ENCODE results near the gene IKBKE.

IKBKE gene

GRCh38 chr1:206469933-206470691 is at the start of gene IKBKE:
Gene IKBKE, plus strand, starts transcription at chr1:206470476. Its CDS starts 2,752 bp downstream, at chr1:206473228.
- DNase-seq (ENCODE audit: low spot score), result peak; percentile 71

- DNase-seq (ENCODE audit: low spot score), result no peak
These were observed 48.5 kb upstream of the IKBKE start for GRCh38 chr1:206421616-206422340.

GRCh38 chr1:206422525-206422924 is 47.8 kb upstream of the IKBKE start:
- DNase-seq (ENCODE audit: low spot score), result no peak

GRCh38 chr1:206427291-206427690 is 43.0 kb upstream of the IKBKE start:
- DNase-seq (ENCODE audit: low spot score), result no peak

- DNase-seq (ENCODE audit: low spot score), result no peak
These were observed 40.9 kb upstream of the IKBKE start for GRCh38 chr1:206429421-206429820.

GRCh38 chr1:206430031-206430983 is 40.0 kb upstream of the IKBKE start:
- no peak for DNase-seq (ENCODE audit: low spot score)

GRCh38 chr1:206435445-206435844 is 34.8 kb upstream of the IKBKE start:
- no peak for DNase-seq (ENCODE audit: low spot score)

- DNase-seq (ENCODE audit: low spot score), result no peak
These were observed 31.7 kb upstream of the IKBKE start for GRCh38 chr1:206438554-206438953.

GRCh38 chr1:206439205-206439604 is 31.1 kb upstream of the IKBKE start:
- DNase-seq (ENCODE audit: low spot score), result no peak

GRCh38 chr1:206441336-206441967 is 28.8 kb upstream of the IKBKE start:
- DNase-seq (ENCODE audit: low spot score), result no peak

- no peak for DNase-seq (ENCODE audit: low spot score)
These were observed 28.2 kb upstream of the IKBKE start for GRCh38 chr1:206442101-206442500.

- no peak for DNase-seq (ENCODE audit: low spot score)
These were observed 25.2 kb upstream of the IKBKE start for GRCh38 chr1:206445116-206445515.

- no peak for DNase-seq (ENCODE audit: low spot score)
These were observed 24.3 kb upstream of the IKBKE start for GRCh38 chr1:206445911-206446356.

GRCh38 chr1:206446688-206447421 is 23.4 kb upstream of the IKBKE start:
- DNase-seq (ENCODE audit: low spot score), result no peak

GRCh38 chr1:206447422-206447765 is 22.9 kb upstream of the IKBKE start:
- no peak for DNase-seq (ENCODE audit: low spot score)

- DNase-seq (ENCODE audit: low spot score), result no peak
These were observed 22.5 kb upstream of the IKBKE start for GRCh38 chr1:206447792-206448191.

- no peak for DNase-seq (ENCODE audit: low spot score)
These were observed 21.8 kb upstream of the IKBKE start for GRCh38 chr1:206448471-206448870.

- DNase-seq (ENCODE audit: low spot score), result no peak
These were observed 20.7 kb upstream of the IKBKE start for GRCh38 chr1:206449565-206449964.

- no peak for DNase-seq (ENCODE audit: low spot score)
These were observed 20.0 kb upstream of the IKBKE start for GRCh38 chr1:206450281-206450680.

- no peak for DNase-seq (ENCODE audit: low spot score)
These were observed 19.1 kb upstream of the IKBKE start for GRCh38 chr1:206451134-206451686.

GRCh38 chr1:206453111-206453510 is 17.2 kb upstream of the IKBKE start:
- DNase-seq (ENCODE audit: low spot score), result no peak
